GM19467 (cell line): Measurements from ENCODE around the gene COL18A1.
"Not testable (repeated sequence)": the region's sequence is repeated elsewhere in the genome, so short reads cannot be mapped to it uniquely, and the experiment has no call there.

Experiments used
- ATAC-seq: cut with Tn5 transposase; IDR thresholded peaks from one replicate; pipeline ENCODE4 v1.9.1; 2021; ENCODE audit warnings: mild to moderate bottlenecking, moderate library complexity; ENCODE audit not compliant: unreplicated experiment

Gene COL18A1

GRCh38 chr21:45528028-45528705, 123.2 kb downstream of the COL18A1 start:
- ATAC-seq, result no peak

- no peak for ATAC-seq
These were observed 124.2 kb downstream of the COL18A1 start for GRCh38 chr21:45528981-45529784.

- ATAC-seq, result no peak
These were observed 124.9 kb downstream of the COL18A1 start for GRCh38 chr21:45529785-45530422.

GRCh38 chr21:45530423-45531113, 125.6 kb downstream of the COL18A1 start:
- no peak for ATAC-seq

- ATAC-seq, result not testable (repeated sequence)
These were observed 126.1 kb downstream of the COL18A1 start for GRCh38 chr21:45531114-45531392.

- ATAC-seq, result no peak
These were observed 126.6 kb downstream of the COL18A1 start for GRCh38 chr21:45531393-45532215.

- no peak for ATAC-seq
These were observed 127.9 kb downstream of the COL18A1 start for GRCh38 chr21:45532826-45533360.

GRCh38 chr21:45533361-45533845, 128.4 kb downstream of the COL18A1 start:
- ATAC-seq, result no peak

- ATAC-seq, result no peak
These were observed 129.1 kb downstream of the COL18A1 start for GRCh38 chr21:45533846-45534635.

- no peak for ATAC-seq
These were observed 129.8 kb downstream of the COL18A1 start for GRCh38 chr21:45534636-45535331.

GRCh38 chr21:45535341-45536081, 130.5 kb downstream of the COL18A1 start:
- ATAC-seq, result no peak

- no peak for ATAC-seq
These were observed 131.5 kb downstream of the COL18A1 start for GRCh38 chr21:45536301-45537081.

- ATAC-seq, result no peak
These were observed 132.3 kb downstream of the COL18A1 start for GRCh38 chr21:45537111-45537745.

GRCh38 chr21:45537746-45538291, 132.9 kb downstream of the COL18A1 start:
- ATAC-seq, result no peak

GRCh38 chr21:45538381-45539045, 133.5 kb downstream of the COL18A1 start:
- no peak for ATAC-seq
